ENCODE results near the gene LRP1.

LRP1 gene

GRCh38 chr12:57254506-57255280 is 126.4 kb downstream of the LRP1 start:
- Histone ChIP-seq H3K4me1 (no peaks in the 10 kb centered on the region), H3K9me3 (no peaks in the 10 kb centered on the region), H3K4me3 (no peak overlapping the region), H3K27me3 (no peaks in the 10 kb centered on the region), H3K27ac (no peak overlapping the region), H3K36me3 (peaks cover 38 to 54% (median 48%) of the 10 kb centered on the region in 3 donors)
- DNase-seq: no peak
- intact Hi-C loops (cut with DNase I; ENCODE audit: low total_unique reads): no loop called here
- no peak for TF ChIP-seq CTCF (IDR thresholded peaks at IDR 0.05)

- intact Hi-C loops (cut with DNase I; ENCODE audit: low total_unique reads): no loop called here
- Histone ChIP-seq H3K4me3 (no peak overlapping the region), H3K27me3 (no peaks in the 10 kb centered on the region), H3K9me3 (no peaks in the 10 kb centered on the region), H3K27ac (no peak overlapping the region), H3K4me1 (no peaks in the 10 kb centered on the region), H3K36me3 (peaks cover 45 to 66% (median 55%) of the 10 kb centered on the region in 3 donors)
- no peak for DNase-seq
- TF ChIP-seq CTCF (IDR thresholded peaks at IDR 0.05): no peak
Observed at GRCh38 chr12:57255916-57256315, 127.6 kb downstream of the LRP1 start.

- Histone ChIP-seq H3K27ac (no peak overlapping the region), H3K4me1 (peaks cover 0 to 4% (median 0%) of the 10 kb centered on the region in 4 donors), H3K9me3 (no peaks in the 10 kb centered on the region), H3K36me3 (peaks cover 46 to 75% (median 68%) of the 10 kb centered on the region in 3 donors), H3K4me3 (no peak overlapping the region), H3K27me3 (no peaks in the 10 kb centered on the region)
- intact Hi-C loops (cut with DNase I; ENCODE audit: low total_unique reads): no loop called here
- no peak for TF ChIP-seq CTCF (IDR thresholded peaks at IDR 0.05)
- DNase-seq: no peak
Observed at GRCh38 chr12:57258977-57259970, 131.0 kb downstream of the LRP1 start.

- no peak overlapping the region for H3K27ac ChIP-seq
- H3K36me3 ChIP-seq: peaks cover 46 to 69% (median 58%) of the 10 kb centered on the region in 3 donors
- no peak overlapping the region for H3K4me3 ChIP-seq
- no peaks in the 10 kb centered on the region for H3K9me3 ChIP-seq
- TF ChIP-seq CTCF (IDR thresholded peaks at IDR 0.05): no peak
- H3K27me3 ChIP-seq: no peaks in the 10 kb centered on the region
- intact Hi-C loops (cut with DNase I; ENCODE audit: low total_unique reads): no loop called here
- peaks cover 0 to 4% (median 0%) of the 10 kb centered on the region in 4 donors for H3K4me1 ChIP-seq
- no peak for DNase-seq
Observed at GRCh38 chr12:57260366-57260765, 132.1 kb downstream of the LRP1 start.

- H3K9me3 ChIP-seq: no peaks in the 10 kb centered on the region
- no peak overlapping the region for H3K27ac ChIP-seq
- H3K4me1 ChIP-seq: peaks cover 0 to 4% (median 0%) of the 10 kb centered on the region in 4 donors
- intact Hi-C loops (cut with DNase I; ENCODE audit: low total_unique reads): no loop called here
- H3K36me3 ChIP-seq: peaks cover 38 to 69% (median 53%) of the 10 kb centered on the region in 3 donors
- TF ChIP-seq CTCF (IDR thresholded peaks at IDR 0.05): no peak
- no peaks in the 10 kb centered on the region for H3K27me3 ChIP-seq
- H3K4me3 ChIP-seq: no peak overlapping the region
- DNase-seq: no peak
Observed at GRCh38 chr12:57261428-57261865, 133.2 kb downstream of the LRP1 start.

All from tibial artery (tissue), 4 donors.